ENCODE measurements around the gene PLSCR4. TPM values are rescaled to one million over a fixed set of nuclear protein-coding genes. Genes with fewer than 3 reads are reported as not detected.

Gene PLSCR4
- total RNA-seq, 4 donors from 2014 or later, result 22.8 to 27.5 (median 25.7) TPM

- Histone ChIP-seq H3K36me3 (no peaks in the 10 kb centered on the region), H3K27ac (no peak overlapping the region), H3K9me3 (no peaks in the 10 kb centered on the region), H3K4me1 (no peaks in the 10 kb centered on the region), H3K27me3 (no peaks in the 10 kb centered on the region), H3K4me3 (no peak overlapping the region)
- TF ChIP-seq CTCF (IDR thresholded peaks at IDR 0.05), result no peak
- TF ChIP-seq POLR2A (IDR thresholded peaks at IDR 0.05), result no peak
- DNase-seq, result no peak
Measured at GRCh38 chr3:146181216-146181615, 69.7 kb downstream of the PLSCR4 start.

DNA sequence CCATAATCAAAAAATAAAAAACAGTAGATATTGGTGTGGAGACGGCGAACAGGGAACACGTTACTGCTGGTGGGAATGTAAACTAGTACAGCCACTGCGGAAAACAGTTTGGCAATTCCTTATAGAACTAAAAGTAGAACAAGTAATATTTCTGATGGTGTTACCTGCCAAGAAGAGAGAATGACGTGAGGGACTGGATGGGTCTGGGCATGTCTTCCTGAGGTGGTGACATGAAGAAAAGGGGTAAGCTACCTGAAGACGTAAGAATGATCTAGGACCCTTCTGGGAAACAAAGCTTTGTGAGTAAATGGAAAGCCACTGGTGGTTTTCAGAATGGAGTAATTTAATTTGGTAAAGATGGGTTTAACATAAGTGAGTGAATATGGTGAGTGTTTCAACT lies 70.5 kb downstream of the PLSCR4 start:
- H3K9me3 ChIP-seq, result no peaks in the 10 kb centered on the region
- no peaks in the 10 kb centered on the region for H3K27me3 ChIP-seq
- H3K4me1 ChIP-seq, result no peaks in the 10 kb centered on the region
- H3K36me3 ChIP-seq, result no peaks in the 10 kb centered on the region
- no peak overlapping the region for H3K27ac ChIP-seq
- TF ChIP-seq POLR2A (IDR thresholded peaks at IDR 0.05) (no peak), CTCF (IDR thresholded peaks at IDR 0.05) (no peak)
- no peak overlapping the region for H3K4me3 ChIP-seq
- DNase-seq, result no peak

GRCh38 chr3:146178006-146178689 lies 72.8 kb downstream of the PLSCR4 start:
- TF ChIP-seq CTCF (IDR thresholded peaks at IDR 0.05), result no peak
- no peak for TF ChIP-seq POLR2A (IDR thresholded peaks at IDR 0.05)
- no peak for DNase-seq
- H3K27me3 ChIP-seq, result no peaks in the 10 kb centered on the region
- H3K27ac ChIP-seq, result no peak overlapping the region
- H3K4me3 ChIP-seq, result no peak overlapping the region
- no peaks in the 10 kb centered on the region for H3K9me3 ChIP-seq
- H3K4me1 ChIP-seq, result no peaks in the 10 kb centered on the region
- no peaks in the 10 kb centered on the region for H3K36me3 ChIP-seq

- Histone ChIP-seq H3K27ac (no peak overlapping the region), H3K4me3 (no peak overlapping the region), H3K36me3 (no peaks in the 10 kb centered on the region), H3K27me3 (no peaks in the 10 kb centered on the region), H3K9me3 (no peaks in the 10 kb centered on the region), H3K4me1 (no peaks in the 10 kb centered on the region)
- TF ChIP-seq CTCF (IDR thresholded peaks at IDR 0.05), result no peak
- TF ChIP-seq POLR2A (IDR thresholded peaks at IDR 0.05), result no peak
- DNase-seq, result no peak
Measured at GRCh38 chr3:146177519-146177918, 73.4 kb downstream of the PLSCR4 start.

DNA sequence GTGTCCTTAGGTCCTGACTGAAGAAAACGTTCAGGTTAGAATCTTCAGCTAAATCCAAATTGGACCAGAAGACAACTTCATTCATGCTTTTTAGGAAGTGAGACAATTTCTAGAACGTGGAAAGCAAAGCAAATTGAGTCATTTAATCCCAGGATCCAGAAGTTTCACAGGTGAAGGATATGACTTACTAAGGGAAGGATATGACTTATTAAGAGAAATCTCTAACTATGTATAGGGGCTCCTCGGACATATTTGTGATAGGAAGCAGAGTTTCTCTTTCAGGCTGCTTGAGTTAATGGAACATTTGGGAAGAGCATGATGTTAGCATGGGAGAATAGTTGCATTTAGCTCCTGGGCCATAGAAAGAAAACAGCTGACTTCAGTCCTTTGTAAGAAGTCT lies 73.8 kb downstream of the PLSCR4 start:
- no peaks in the 10 kb centered on the region for H3K9me3 ChIP-seq
- no peak overlapping the region for H3K4me3 ChIP-seq
- no peaks in the 10 kb centered on the region for H3K36me3 ChIP-seq
- no peaks in the 10 kb centered on the region for H3K27me3 ChIP-seq
- DNase-seq, result no peak
- H3K27ac ChIP-seq, result no peak overlapping the region
- TF ChIP-seq CTCF (IDR thresholded peaks at IDR 0.05) (no peak), POLR2A (IDR thresholded peaks at IDR 0.05) (no peak)
- no peaks in the 10 kb centered on the region for H3K4me1 ChIP-seq

DNA sequence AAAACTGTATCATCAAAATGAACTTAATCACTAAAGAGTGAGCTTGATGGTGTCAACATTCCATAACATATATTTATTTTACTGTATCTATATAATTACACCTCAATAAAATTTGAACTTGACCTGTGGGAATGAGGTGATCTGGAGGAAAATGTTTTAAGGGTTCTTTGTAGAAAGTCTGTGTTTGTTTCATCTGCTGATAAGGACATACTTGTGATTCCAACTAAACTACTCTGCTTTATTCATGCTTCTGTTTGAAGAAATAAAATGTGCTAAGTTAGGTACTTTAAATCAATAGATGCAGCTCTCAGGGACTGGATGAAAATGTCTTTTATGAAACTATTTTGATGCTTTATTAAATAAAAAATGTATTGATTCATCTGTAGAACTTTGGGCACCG lies 78.3 kb downstream of the PLSCR4 start:
- no peaks in the 10 kb centered on the region for H3K4me1 ChIP-seq
- TF ChIP-seq POLR2A (IDR thresholded peaks at IDR 0.05) (no peak), CTCF (IDR thresholded peaks at IDR 0.05) (no peak)
- no peak overlapping the region for H3K4me3 ChIP-seq
- H3K36me3 ChIP-seq, result no peaks in the 10 kb centered on the region
- H3K9me3 ChIP-seq, result no peaks in the 10 kb centered on the region
- DNase-seq, result no peak
- no peaks in the 10 kb centered on the region for H3K27me3 ChIP-seq
- H3K27ac ChIP-seq, result no peak overlapping the region
